Upper lobe of left lung (tissue), 6 donors: ENCODE data around the gene ZNF57. TPM values are rescaled to one million over a fixed set of nuclear protein-coding genes. Genes with fewer than 3 reads are reported as not detected.
"Not testable (repeated sequence)": the region's sequence is repeated elsewhere in the genome, so short reads cannot be mapped to it uniquely, and the experiment has no call there.

Experiments used
- ATAC-seq, 2 donors: fragments of 200-7000 bp; cut with Tn5 transposase; one replicate each; pipeline ENCODE4 v1.9.1; 2022; ENCODE audit warnings: mild to moderate bottlenecking in 2 of 2, moderate library complexity in 2 of 2; ENCODE audit not compliant: low FRiP score in 2 of 2
- DNase-seq, 2 donors: peaks; one replicate each; pipeline ENCODE4 v3.0.0-alpha.2; 2019 to 2020
- H3K27ac ChIP-seq, 4 donors: fragments of 200-600 bp; sonication (generic); one replicate each; pipeline ENCODE4 v1.5.1; 2016 to 2019
- H3K27me3 ChIP-seq, 4 donors: fragments of 200-600 bp; sonication (generic); one replicate each; pipeline ENCODE4 v1.5.1; 2017 to 2019
- H3K36me3 ChIP-seq, 4 donors: fragments of 200-600 bp; sonication (generic); one replicate each; pipeline ENCODE4 v1.5.1; 2016 to 2019
- H3K4me1 ChIP-seq, 4 donors: fragments of 200-600 bp; sonication (generic); one replicate each; pipeline ENCODE4 v1.5.1; 2018 to 2019
- H3K4me3 ChIP-seq, 4 donors: fragments of 200-600 bp; sonication (generic); one replicate each; pipeline ENCODE4 v1.5.1; 2017 to 2019; ENCODE audit warnings: mild to moderate bottlenecking in 2 of 4, moderate library complexity in 1 of 4
- H3K9me3 ChIP-seq, 4 donors: fragments of 200-600 bp; sonication (generic); one replicate each; pipeline ENCODE4 v1.5.1; 2018 to 2019
- EP300 ChIP-seq, 4 donors: sonication (generic); formaldehyde crosslinking; IDR thresholded peaks; one replicate each; pipeline ENCODE4 v1.5.1; 2017; ENCODE audit warnings: antibody characterized with exemption in 4 of 4, control low read depth in 2 of 4
- POLR2A ChIP-seq, 4 donors: fragments of 450-650 bp; IDR thresholded peaks; one replicate each; pipeline ENCODE4 v1.5.1; 2016 to 2017; ENCODE audit warnings: antibody characterized with exemption in 4 of 4, mild to moderate bottlenecking in 2 of 4
- POLR2AphosphoS5 ChIP-seq, 2 donors: sonication (generic); formaldehyde crosslinking; IDR thresholded peaks; one replicate each; pipeline ENCODE4 v1.5.1; 2017; ENCODE audit warnings: antibody characterized with exemption in 2 of 2
- WGBS, 2 donors: methylation state at CpG; one replicate each; pipeline ENCODE4 v1.1.5; 2017 to 2018; 5-methylcytosine and 5-hydroxymethylcytosine counted together
- total RNA-seq, 6 donors: library from RNA; depleted of rRNA in 4 of 6; stranded (reverse); fragments of >200 nt in 4 of 6; gene quantifications; one replicate each; pipeline versions ENCODE4 v1.1.0 to v1.2.1, GENCODE V29; 2016 to 2021
- TF ChIP-seq, protein P1 (sequence below), 6 experiments: fragments of 450-650 bp in 4 of 6; fragments of 200-600 bp in 2 of 6; sonication (generic) in 2 of 6; IDR thresholded peaks; one replicate each; pipeline ENCODE4 v1.5.1; 2016 to 2019; ENCODE audit warnings: antibody characterized with exemption in 6 of 6
- donor health status: DM: no; HTN: no; CAD: no; lungs with moderate emphysema.
- donor health status: DM: no; HTN: yes; CAD: no; lungs with severe emphysema.

ZNF57 gene
- total RNA-seq, 6 donors from 2014 or later: 5.2 to 9.8 (median 6.1) TPM

DNA sequence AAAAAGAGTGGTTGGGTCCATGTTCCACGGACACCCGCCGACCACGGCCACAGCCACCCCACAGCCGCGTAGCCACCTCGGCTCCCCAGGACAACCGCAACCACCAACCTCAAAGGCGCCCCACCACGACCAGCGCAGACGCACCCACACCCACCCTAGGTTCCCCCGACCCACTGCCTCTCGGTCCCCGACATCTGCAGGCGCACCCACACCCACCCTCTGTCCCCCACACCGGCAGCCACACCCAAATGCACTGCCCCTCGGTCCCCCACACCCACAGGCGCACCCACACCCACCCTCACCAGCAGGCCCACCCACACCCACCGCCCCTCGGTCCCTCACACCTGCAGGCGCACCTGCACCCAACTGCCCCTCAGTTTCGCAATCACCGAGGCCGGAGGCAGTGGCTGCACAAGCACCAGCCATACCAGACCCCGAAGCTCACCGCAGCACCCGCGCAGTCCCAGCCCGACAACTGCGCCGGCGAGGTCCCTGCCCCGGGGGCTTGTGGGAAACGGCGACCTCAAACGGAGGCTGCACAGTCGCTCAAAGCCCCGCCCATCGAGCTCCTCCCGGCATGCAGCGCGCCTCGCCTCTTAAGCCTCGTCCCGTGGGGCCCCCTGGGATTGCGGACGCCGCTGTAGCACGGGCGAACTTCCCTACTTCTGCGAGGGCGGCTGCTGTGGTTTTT is 25.8 kb downstream of the ZNF57 start:
- ATAC-seq (no peak), DNase-seq (peak in 1 of 2 donors; percentile 68)
- peaks cover 0 to 9% (median 0%) of the 10 kb centered on the region in 4 donors for H3K36me3 ChIP-seq
- H3K9me3 ChIP-seq: peaks cover 0 to 9% (median 1%) of the 10 kb centered on the region in 4 donors
- TF ChIP-seq EP300 (IDR thresholded peaks at IDR 0.05) (no peak), POLR2AphosphoS5 (IDR thresholded peaks at IDR 0.05) (no peak), POLR2A (IDR thresholded peaks at IDR 0.05) (no peak)
- TF ChIP-seq, protein P1, sequence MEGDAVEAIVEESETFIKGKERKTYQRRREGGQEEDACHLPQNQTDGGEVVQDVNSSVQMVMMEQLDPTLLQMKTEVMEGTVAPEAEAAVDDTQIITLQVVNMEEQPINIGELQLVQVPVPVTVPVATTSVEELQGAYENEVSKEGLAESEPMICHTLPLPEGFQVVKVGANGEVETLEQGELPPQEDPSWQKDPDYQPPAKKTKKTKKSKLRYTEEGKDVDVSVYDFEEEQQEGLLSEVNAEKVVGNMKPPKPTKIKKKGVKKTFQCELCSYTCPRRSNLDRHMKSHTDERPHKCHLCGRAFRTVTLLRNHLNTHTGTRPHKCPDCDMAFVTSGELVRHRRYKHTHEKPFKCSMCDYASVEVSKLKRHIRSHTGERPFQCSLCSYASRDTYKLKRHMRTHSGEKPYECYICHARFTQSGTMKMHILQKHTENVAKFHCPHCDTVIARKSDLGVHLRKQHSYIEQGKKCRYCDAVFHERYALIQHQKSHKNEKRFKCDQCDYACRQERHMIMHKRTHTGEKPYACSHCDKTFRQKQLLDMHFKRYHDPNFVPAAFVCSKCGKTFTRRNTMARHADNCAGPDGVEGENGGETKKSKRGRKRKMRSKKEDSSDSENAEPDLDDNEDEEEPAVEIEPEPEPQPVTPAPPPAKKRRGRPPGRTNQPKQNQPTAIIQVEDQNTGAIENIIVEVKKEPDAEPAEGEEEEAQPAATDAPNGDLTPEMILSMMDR (IDR thresholded peaks at IDR 0.05): no peak
- no peak overlapping the region for H3K27ac ChIP-seq
- 93 to 94% methylated on average over 26 to 41 of the region's 53 CpGs for WGBS, 2 donors
- no peaks in the 10 kb centered on the region for H3K27me3 ChIP-seq
- peaks cover 0 to 13% (median 5%) of the 10 kb centered on the region in 4 donors for H3K4me1 ChIP-seq
- H3K4me3 ChIP-seq: no peak overlapping the region

DNA sequence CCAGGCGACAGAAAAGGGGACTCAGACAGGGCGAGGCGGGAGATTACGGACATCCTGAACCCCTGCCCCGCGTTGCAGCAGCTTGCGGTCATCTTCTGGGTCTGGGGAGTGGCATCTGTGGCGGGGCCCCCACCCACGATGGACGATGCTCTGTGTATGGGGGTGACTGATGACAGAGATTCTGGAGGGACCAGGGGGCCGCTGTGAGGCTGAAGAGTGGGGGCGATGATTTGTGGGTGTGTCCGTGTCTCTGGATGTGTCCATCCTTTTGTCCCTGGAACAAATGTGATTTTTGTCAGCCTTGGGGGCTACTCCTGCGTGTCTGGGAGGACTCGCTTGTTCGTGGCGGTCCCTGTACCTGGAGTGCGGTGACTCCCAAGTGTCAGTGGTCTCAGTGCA is 26.3 kb downstream of the ZNF57 start:
- Histone ChIP-seq H3K27me3 (no peaks in the 10 kb centered on the region), H3K36me3 (peaks cover 0 to 9% (median 0%) of the 10 kb centered on the region in 4 donors), H3K27ac (no peak overlapping the region), H3K4me1 (peaks cover 0 to 13% (median 5%) of the 10 kb centered on the region in 4 donors), H3K4me3 (no peak overlapping the region), H3K9me3 (peaks cover 0 to 15% (median 3%) of the 10 kb centered on the region in 4 donors)
- DNase-seq: peak in 1 of 2 donors; percentile 41
- no peak for ATAC-seq
- TF ChIP-seq, protein P1 (IDR thresholded peaks at IDR 0.05): no peak
- TF ChIP-seq POLR2AphosphoS5 (IDR thresholded peaks at IDR 0.05) (no peak), POLR2A (IDR thresholded peaks at IDR 0.05) (no peak), EP300 (IDR thresholded peaks at IDR 0.05) (no peak)
- 97 to 99% methylated on average over 18 of the region's 18 CpGs for WGBS, 2 donors

DNA sequence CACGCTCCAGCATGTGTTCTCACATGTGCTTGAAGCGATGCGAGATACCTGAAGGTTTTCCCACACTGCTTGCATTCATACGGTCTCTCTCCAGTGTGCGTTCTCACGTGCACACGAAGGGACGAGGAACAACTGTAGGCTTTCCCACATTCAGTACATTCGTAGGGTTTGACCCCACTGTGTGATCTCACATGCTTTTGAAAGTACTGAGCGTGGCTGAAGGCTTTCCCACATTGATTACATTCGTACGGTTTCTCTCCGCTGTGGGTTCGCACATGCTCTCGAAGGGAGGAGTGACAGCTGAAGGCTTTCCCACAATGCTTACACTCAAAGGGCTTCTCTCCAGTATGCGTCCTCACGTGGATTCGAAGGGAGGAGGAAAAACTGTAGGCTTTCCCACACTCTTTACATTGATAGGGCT is 32.8 kb downstream of the ZNF57 start:
- no peak for ATAC-seq
- Histone ChIP-seq H3K27ac (no peak overlapping the region), H3K4me1 (no peaks in the 10 kb centered on the region), H3K4me3 (no peak overlapping the region), H3K27me3 (no peaks in the 10 kb centered on the region), H3K9me3 (peaks cover 25 to 45% (median 33%) of the 10 kb centered on the region in 4 donors), H3K36me3 (peaks cover 12 to 59% (median 41%) of the 10 kb centered on the region in 4 donors)
- DNase-seq: no peak
- TF ChIP-seq, protein P1 (IDR thresholded peaks at IDR 0.05): no peak
- TF ChIP-seq POLR2AphosphoS5 (IDR thresholded peaks at IDR 0.05) (no peak), EP300 (IDR thresholded peaks at IDR 0.05) (no peak), POLR2A (IDR thresholded peaks at IDR 0.05) (no peak)
- 96 to 97% methylated on average over 18 of the region's 18 CpGs for WGBS, 2 donors

DNA sequence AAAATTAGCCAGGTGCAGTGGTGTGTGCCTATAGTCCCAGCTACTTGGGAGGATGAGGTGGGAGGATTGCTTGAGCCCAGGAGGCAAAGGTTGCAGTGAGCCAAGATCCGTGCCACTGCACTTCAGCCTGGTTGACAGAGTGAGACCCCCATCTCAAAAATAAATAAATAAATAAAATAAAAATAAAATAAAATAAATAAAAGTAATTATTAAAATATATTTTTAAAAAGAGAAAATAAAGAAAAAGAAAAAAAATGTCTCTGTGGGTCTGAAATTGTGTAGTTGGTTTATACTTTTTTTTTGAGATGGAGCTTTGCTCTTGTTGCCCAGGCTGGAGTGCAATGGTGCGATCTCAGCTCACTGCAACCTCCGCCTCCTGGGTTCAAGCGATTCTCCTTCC is 35.1 kb downstream of the ZNF57 start:
- DNase-seq: not testable (repeated sequence)

DNA sequence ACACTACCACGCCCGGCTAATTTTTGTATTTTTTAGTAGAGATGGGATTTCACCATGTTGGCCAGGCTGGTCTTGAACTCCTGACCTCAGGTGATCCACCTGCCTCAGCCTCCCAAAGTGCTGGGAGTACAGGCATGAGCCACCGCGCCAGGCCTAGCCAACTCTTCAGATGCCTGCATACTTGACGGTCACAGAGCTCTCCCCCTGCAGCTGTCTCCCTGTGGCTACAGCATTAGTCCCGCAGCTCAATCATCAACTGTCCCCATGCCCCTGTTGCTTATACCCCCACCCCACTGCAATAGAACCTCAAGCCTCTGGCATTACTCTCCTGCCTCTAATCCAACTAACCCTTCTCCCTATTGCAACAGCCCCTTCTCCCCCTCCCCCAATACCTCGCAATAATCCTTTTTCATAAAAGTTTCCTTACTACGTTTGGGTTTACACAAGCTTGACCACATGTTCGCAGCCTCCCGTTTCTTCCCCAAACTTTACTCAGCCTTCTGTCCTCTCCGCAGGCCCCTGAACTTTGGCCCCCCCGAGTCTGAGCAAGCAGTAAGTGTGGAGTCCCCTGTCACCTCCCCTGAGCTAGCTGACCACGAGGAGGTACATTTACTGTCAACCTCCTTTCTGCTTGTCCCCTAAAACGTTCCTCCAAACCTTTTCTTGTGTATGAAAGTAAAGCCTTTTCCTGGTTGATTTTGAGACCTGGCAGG is 42.4 kb downstream of the ZNF57 start:
- no peak overlapping the region for H3K27ac ChIP-seq
- WGBS, 2 donors: 70 to 77% methylated on average over 14 of the region's 14 CpGs
- H3K9me3 ChIP-seq: no peaks in the 10 kb centered on the region
- DNase-seq (no peak), ATAC-seq (no peak)
- H3K27me3 ChIP-seq: no peaks in the 10 kb centered on the region
- peaks cover 15 to 31% (median 15%) of the 10 kb centered on the region in 4 donors for H3K4me1 ChIP-seq
- TF ChIP-seq EP300 (IDR thresholded peaks at IDR 0.05) (no peak), POLR2A (IDR thresholded peaks at IDR 0.05) (no peak), POLR2AphosphoS5 (IDR thresholded peaks at IDR 0.05) (no peak)
- TF ChIP-seq, protein P1 (IDR thresholded peaks at IDR 0.05): no peak
- H3K36me3 ChIP-seq: peaks cover 0 to 18% (median 4%) of the 10 kb centered on the region in 4 donors
- no peak overlapping the region for H3K4me3 ChIP-seq

More for the DNA sequence above, 35.1 kb downstream of the ZNF57 start:
- not testable (repeated sequence) for H3K4me3 ChIP-seq, H3K4me1 ChIP-seq, H3K27ac ChIP-seq, ATAC-seq, H3K27me3 ChIP-seq
- WGBS, 2 donors: 99% methylated on average over 4 of the region's 4 CpGs
- Histone ChIP-seq H3K9me3 (peaks cover 25 to 42% (median 33%) of the 10 kb centered on the region in 4 donors), H3K36me3 (peaks cover 12 to 70% (median 43%) of the 10 kb centered on the region in 4 donors)
